Prostate gland (tissue), 2 donors: ENCODE data around the gene KRTAP12-1.

Source experiments
- POLR2A ChIP-seq: fragments of 450-650 bp; IDR thresholded peaks from one replicate; pipeline ENCODE4 v1.6.1; 2016; ENCODE audit warnings: antibody characterized with exemption, mild to moderate bottlenecking
- TF ChIP-seq, protein P1 (sequence below), 4 experiments: fragments of 200-600 bp in 2 of 4; fragments of 450-650 bp in 2 of 4; sonication (generic) in 2 of 4; IDR thresholded peaks; 1 replicate in 3 of 4; 2 replicates in 1 of 4; pipeline ENCODE4 v1.5.1; 2016 to 2019; ENCODE audit warnings: antibody characterized with exemption in 4 of 4, mild to moderate bottlenecking in 2 of 4, moderate library complexity in 2 of 4

DNA sequence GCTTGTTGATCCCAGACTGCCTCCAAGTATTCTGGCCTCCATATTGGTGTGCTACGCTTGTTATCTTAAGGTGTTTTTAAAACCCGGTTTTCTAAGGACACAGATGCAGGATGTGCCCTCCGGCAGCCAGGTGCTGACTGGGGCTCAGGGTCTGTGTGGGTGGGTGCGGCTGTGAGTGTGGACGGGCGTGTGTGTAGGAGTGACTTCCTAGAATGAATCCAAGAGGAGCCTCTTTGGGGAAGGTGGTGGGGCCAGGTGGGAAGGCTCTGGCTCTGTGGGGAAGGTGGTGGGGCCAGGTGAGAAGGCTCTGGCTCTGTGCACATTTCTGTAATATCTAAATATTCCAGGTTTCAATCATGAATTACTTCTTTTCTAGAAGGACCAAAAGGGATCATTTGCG, 42.2 kb upstream of the KRTAP12-1 start:
- no peak for TF ChIP-seq POLR2A
- TF ChIP-seq, protein P1, sequence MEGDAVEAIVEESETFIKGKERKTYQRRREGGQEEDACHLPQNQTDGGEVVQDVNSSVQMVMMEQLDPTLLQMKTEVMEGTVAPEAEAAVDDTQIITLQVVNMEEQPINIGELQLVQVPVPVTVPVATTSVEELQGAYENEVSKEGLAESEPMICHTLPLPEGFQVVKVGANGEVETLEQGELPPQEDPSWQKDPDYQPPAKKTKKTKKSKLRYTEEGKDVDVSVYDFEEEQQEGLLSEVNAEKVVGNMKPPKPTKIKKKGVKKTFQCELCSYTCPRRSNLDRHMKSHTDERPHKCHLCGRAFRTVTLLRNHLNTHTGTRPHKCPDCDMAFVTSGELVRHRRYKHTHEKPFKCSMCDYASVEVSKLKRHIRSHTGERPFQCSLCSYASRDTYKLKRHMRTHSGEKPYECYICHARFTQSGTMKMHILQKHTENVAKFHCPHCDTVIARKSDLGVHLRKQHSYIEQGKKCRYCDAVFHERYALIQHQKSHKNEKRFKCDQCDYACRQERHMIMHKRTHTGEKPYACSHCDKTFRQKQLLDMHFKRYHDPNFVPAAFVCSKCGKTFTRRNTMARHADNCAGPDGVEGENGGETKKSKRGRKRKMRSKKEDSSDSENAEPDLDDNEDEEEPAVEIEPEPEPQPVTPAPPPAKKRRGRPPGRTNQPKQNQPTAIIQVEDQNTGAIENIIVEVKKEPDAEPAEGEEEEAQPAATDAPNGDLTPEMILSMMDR (IDR thresholded peaks at IDR 0.05), result no peak
